DOHH2 (cell line): ENCODE results near the gene GABPB2.

Source experiments
- CTCF ChIP-seq: fragments of 200-600 bp; sonication (generic); IDR thresholded peaks from one replicate; pipeline ENCODE4 v1.5.1; 2014; ENCODE audit warnings: antibody characterized with exemption, mild to moderate bottlenecking, low read depth, low read length; ENCODE audit not compliant: poor library complexity, severe bottlenecking
- EZH2phosphoT487 ChIP-seq: fragments of 200-600 bp; sonication (generic); IDR thresholded peaks from 2 replicates; pipeline ENCODE4 v1.6.1; 2017; ENCODE audit warnings: borderline replicate concordance, mild to moderate bottlenecking, antibody characterized with exemption, low read length, moderate library complexity, mixed read lengths

DNA sequence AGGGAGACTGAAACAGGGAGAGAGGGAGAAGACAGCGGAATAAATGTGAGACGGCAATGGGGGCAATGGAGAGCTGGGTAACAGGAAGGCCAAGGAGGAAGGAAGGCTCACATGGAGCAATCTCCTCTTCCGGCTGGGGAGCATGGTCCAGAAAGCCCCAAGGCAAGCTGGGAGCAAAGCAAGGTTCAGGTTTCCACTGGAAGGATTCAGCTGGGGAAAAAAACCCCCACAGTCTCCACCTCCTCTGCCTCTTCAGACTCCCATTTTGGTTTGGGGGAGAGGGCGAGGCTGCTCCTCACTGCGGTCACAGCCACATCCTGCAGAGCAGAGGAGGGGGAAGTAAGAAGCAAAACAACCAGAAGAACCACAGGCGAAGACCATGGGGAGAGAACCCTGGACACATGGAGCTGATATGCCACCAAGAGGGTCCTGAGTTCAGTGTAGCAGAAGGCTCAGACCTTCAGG is 86.5 kb downstream of the GABPB2 start:
- TF ChIP-seq CTCF = no peak
- no peak for TF ChIP-seq EZH2phosphoT487
